ENCODE results near the gene PMIS2.
A peak's percentile ranks its signal among the peaks of the same experiment; 100 is the strongest.

The PMIS2 gene

DNA sequence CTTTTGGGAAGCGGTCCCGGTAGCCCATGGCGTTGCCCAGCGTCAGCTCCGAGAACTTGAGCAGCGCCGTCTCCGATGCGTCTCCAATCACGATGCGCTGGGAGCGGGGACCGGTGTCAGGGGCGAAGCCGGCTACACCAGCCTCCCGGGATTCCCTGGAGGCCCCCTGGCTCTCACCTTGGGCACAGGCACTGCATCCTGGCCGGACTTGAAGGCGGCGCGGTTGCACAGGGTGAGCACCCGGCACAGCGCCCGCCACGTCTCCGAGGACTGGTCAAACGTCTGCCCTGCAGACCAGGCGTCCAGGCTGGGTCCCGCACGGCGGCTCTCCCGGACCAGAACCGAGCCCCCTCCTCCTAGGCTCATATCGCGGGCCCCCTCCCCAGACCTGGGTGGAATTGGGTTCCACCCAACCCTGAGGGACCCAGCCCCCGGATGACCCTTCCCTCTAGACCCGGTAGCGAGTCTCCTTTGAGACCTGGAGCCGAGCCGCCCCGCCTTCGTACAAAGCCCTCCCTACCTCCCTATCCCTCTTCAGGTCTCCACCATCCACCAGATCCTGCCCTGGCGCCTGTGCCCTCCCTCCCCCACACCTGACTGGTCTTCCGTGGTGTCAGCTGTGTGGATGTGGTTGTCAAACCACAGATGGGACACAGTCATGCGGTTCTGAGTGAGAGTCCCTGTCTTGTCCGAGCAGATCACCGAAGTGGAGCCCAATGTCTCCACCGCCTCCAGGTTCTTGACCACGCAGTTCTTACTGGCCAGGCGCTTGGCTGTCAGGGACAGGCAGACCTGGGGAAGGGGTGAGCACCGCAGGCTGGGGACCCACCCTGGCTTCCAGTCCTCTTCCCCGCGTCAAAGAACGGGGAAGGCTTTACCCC is 27.3 kb upstream of the PMIS2 start:
- POLR2A ChIA-PET = interaction anchor here (0.5 to 2.1 kb wide), 14 partner anchors 10 to 187 kb away, joined by 3 to 12 read pairs (median 4); partner anchors contain the start of genes COX6B1, HAUS5, PSENEN and RBM42
- Histone ChIP-seq H3K4me3 (ENCODE audit: low read depth, low read length) (no peak overlapping the region), H3K36me3 (ENCODE audit: control insufficient read depth in 2 of 2, insufficient read depth in 1 of 2, low read length in 2 of 2) (no peaks in the 10 kb centered on the region), H3K27ac (ENCODE audit: extremely low read depth, low read depth, low read length) (no peak overlapping the region), H3K4me1 (ENCODE audit: control insufficient read depth, insufficient read depth, low read length) (peaks cover 10% of the 10 kb centered on the region), H3K9me3 (ENCODE audit: control insufficient read depth, insufficient read depth, low read depth, low read length) (no peaks in the 10 kb centered on the region; the same call in 1 of the 2 replicates)
- CTCF ChIA-PET = interaction anchor here (0.6 to 4.7 kb wide), 10 partner anchors 11 to 264 kb away, joined by 3 to 53 read pairs (median 4); partner anchors contain the start of gene COX6B1
- TF ChIP-seq ZNF510 (tag by site-specific recombination; IDR thresholded peaks at IDR 0.05; ENCODE audit: insufficient replicate concordance) = no peak
- TF ChIP-seq ZEB2 (tag by site-specific recombination; IDR thresholded peaks at IDR 0.05) = peak; percentile 64; the same call in 1 of the 2 replicates
- no peak for TF ChIP-seq ZSCAN16 (tag by site-specific recombination; IDR thresholded peaks at IDR 0.05)
- no peak for TF ChIP-seq ZNF155 (tag by site-specific recombination; IDR thresholded peaks at IDR 0.05)
- 0 out of 2 replicates have a peak, but pooled peaks have one; percentile 29 for TF ChIP-seq ZSCAN23 (tag by site-specific recombination; IDR thresholded peaks at IDR 0.05)
- TF ChIP-seq ZNF777 (tag by site-specific recombination; IDR thresholded peaks at IDR 0.05; ENCODE audit: borderline replicate concordance) = peak; percentile 56; the same call in 1 of the 2 replicates
- TF ChIP-seq ZBTB6 (tag by site-specific recombination; IDR thresholded peaks at IDR 0.05) = peak; percentile 52; the same call in 1 of the 2 replicates
- TF ChIP-seq ZNF677 (tag by site-specific recombination; IDR thresholded peaks at IDR 0.05) = 0 out of 2 replicates have a peak, but pooled peaks have one; percentile 36
- TF ChIP-seq ZNF274 (IDR thresholded peaks at IDR 0.05; ENCODE audit: low read length) = no peak
- peak; percentile 46; the same call in 1 of the 2 replicates for TF ChIP-seq ZNF274 (tag by site-specific recombination; IDR thresholded peaks at IDR 0.05; ENCODE audit: borderline replicate concordance)
- TF ChIP-seq ZBTB21 (tag by site-specific recombination; IDR thresholded peaks at IDR 0.05) = no peak
- TF ChIP-seq ZNF341 (tag by site-specific recombination; IDR thresholded peaks at IDR 0.05; ENCODE audit: low read depth) = peak; percentile 23; the same call in 1 of the 2 replicates
- TF ChIP-seq PRDM1 (tag by site-specific recombination; IDR thresholded peaks at IDR 0.05) = no peak
- 0 out of 2 replicates have a peak, but pooled peaks have one; percentile 9 for TF ChIP-seq INSM2 (tag by site-specific recombination; IDR thresholded peaks at IDR 0.05)
- TF ChIP-seq, protein P1, sequence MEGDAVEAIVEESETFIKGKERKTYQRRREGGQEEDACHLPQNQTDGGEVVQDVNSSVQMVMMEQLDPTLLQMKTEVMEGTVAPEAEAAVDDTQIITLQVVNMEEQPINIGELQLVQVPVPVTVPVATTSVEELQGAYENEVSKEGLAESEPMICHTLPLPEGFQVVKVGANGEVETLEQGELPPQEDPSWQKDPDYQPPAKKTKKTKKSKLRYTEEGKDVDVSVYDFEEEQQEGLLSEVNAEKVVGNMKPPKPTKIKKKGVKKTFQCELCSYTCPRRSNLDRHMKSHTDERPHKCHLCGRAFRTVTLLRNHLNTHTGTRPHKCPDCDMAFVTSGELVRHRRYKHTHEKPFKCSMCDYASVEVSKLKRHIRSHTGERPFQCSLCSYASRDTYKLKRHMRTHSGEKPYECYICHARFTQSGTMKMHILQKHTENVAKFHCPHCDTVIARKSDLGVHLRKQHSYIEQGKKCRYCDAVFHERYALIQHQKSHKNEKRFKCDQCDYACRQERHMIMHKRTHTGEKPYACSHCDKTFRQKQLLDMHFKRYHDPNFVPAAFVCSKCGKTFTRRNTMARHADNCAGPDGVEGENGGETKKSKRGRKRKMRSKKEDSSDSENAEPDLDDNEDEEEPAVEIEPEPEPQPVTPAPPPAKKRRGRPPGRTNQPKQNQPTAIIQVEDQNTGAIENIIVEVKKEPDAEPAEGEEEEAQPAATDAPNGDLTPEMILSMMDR (tag by site-specific recombination; IDR thresholded peaks at IDR 0.05) = peak; percentile 18; the same call in 1 of the 2 replicates
- peak; percentile 71; the same call in 1 of the 2 replicates for TF ChIP-seq SP3 (tag by site-specific recombination; IDR thresholded peaks at IDR 0.05)
- TF ChIP-seq ZNF223 (tag by site-specific recombination; IDR thresholded peaks at IDR 0.05) = peak; percentile 54; the same call in 1 of the 2 replicates
- no peak for TF ChIP-seq EGR2 (tag by site-specific recombination; IDR thresholded peaks at IDR 0.05; ENCODE audit: low read depth)
- no peak for TF ChIP-seq ZNF221 (tag by site-specific recombination; IDR thresholded peaks at IDR 0.05; ENCODE audit: borderline replicate concordance)
- TF ChIP-seq ZNF544 (tag by site-specific recombination; IDR thresholded peaks at IDR 0.05) = no peak
- TF ChIP-seq IKZF3 (tag by site-specific recombination; IDR thresholded peaks at IDR 0.05) = 0 out of 2 replicates have a peak, but pooled peaks have one; percentile 54
- TF ChIP-seq ZFP3 (tag by site-specific recombination; IDR thresholded peaks at IDR 0.05; ENCODE audit: low read depth) = no peak
- no peak for TF ChIP-seq ZNF114 (tag by site-specific recombination; IDR thresholded peaks at IDR 0.05)
- TF ChIP-seq SCRT2 (tag by site-specific recombination; IDR thresholded peaks at IDR 0.05) = 0 out of 2 replicates have a peak, but pooled peaks have one; percentile 33
- 0 out of 2 replicates have a peak, but pooled peaks have one; percentile 39 for TF ChIP-seq ZNF423 (tag by site-specific recombination; IDR thresholded peaks at IDR 0.05)
- TF ChIP-seq, protein P2, sequence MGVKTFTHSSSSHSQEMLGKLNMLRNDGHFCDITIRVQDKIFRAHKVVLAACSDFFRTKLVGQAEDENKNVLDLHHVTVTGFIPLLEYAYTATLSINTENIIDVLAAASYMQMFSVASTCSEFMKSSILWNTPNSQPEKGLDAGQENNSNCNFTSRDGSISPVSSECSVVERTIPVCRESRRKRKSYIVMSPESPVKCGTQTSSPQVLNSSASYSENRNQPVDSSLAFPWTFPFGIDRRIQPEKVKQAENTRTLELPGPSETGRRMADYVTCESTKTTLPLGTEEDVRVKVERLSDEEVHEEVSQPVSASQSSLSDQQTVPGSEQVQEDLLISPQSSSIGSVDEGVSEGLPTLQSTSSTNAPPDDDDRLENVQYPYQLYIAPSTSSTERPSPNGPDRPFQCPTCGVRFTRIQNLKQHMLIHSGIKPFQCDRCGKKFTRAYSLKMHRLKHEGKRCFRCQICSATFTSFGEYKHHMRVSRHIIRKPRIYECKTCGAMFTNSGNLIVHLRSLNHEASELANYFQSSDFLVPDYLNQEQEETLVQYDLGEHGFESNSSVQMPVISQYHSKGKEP (tag by site-specific recombination; IDR thresholded peaks at IDR 0.05) = no peak
- 0 out of 2 replicates have a peak, but pooled peaks have one; percentile 6 for TF ChIP-seq ZNF146 (tag by site-specific recombination; IDR thresholded peaks at IDR 0.05)
- TF ChIP-seq, protein P3, sequence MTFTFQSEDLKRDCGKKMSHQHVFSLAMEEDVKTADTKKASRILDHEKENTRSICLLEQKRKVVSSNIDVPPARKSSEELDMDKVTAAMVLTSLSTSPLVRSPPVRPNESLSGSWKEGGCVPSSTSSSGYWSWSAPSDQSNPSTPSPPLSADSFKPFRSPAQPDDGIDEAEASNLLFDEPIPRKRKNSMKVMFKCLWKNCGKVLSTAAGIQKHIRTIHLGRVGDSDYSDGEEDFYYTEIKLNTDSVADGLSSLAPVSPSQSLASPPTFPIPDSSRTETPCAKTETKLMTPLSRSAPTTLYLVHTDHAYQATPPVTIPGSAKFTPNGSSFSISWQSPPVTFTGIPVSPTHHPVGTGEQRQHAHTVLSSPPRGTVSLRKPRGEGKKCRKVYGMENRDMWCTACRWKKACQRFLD (tag by site-specific recombination; IDR thresholded peaks at IDR 0.05) = no peak
- no peak for TF ChIP-seq ZBTB17 (tag by site-specific recombination; IDR thresholded peaks at IDR 0.05)
- TF ChIP-seq ZNF555 (tag by site-specific recombination; conservative IDR thresholded peaks at IDR 0.05) = no peak
